WI38 (cell line): ENCODE results near the gene UGT1A5.

ENCODE experiments used
- H3K4me3 ChIP-seq: 2 replicates; pipeline ENCODE4 v1.5.1; 2011; ENCODE audit warnings: low read depth, mild to moderate bottlenecking, control low read depth, low read length
- TF ChIP-seq, protein P1 (sequence below): IDR thresholded peaks from 2 replicates; pipeline ENCODE4 v1.5.1; 2012; ENCODE audit warnings: low read depth, mild to moderate bottlenecking, control low read depth, low read length

UGT1A5 gene

DNA sequence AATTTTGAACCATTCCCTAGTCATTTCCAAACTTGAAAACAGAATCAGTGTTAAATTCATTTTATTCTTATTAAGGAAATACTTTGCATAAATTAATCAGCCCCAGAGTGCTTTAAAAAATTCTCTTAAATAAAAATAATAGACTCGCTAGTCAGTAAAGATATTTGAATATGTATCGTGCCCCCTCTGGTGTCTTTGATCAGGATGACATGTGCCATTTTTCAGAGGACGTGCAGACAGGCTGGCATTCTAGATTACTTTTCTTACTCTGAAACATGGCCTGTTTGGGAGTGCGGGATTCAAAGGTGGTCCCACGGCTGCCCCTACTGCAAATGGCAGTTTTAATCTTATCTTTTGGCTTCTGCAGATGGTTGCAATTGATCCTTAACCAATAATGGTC is 59.9 kb downstream of the UGT1A5 start:
- no peak overlapping the region for H3K4me3 ChIP-seq
- TF ChIP-seq, protein P1, sequence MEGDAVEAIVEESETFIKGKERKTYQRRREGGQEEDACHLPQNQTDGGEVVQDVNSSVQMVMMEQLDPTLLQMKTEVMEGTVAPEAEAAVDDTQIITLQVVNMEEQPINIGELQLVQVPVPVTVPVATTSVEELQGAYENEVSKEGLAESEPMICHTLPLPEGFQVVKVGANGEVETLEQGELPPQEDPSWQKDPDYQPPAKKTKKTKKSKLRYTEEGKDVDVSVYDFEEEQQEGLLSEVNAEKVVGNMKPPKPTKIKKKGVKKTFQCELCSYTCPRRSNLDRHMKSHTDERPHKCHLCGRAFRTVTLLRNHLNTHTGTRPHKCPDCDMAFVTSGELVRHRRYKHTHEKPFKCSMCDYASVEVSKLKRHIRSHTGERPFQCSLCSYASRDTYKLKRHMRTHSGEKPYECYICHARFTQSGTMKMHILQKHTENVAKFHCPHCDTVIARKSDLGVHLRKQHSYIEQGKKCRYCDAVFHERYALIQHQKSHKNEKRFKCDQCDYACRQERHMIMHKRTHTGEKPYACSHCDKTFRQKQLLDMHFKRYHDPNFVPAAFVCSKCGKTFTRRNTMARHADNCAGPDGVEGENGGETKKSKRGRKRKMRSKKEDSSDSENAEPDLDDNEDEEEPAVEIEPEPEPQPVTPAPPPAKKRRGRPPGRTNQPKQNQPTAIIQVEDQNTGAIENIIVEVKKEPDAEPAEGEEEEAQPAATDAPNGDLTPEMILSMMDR, result no peak

GRCh38 chr2:233773854-233774253 is 61.1 kb downstream of the UGT1A5 start:
- no peak overlapping the region for H3K4me3 ChIP-seq
- TF ChIP-seq, protein P1, result no peak

DNA sequence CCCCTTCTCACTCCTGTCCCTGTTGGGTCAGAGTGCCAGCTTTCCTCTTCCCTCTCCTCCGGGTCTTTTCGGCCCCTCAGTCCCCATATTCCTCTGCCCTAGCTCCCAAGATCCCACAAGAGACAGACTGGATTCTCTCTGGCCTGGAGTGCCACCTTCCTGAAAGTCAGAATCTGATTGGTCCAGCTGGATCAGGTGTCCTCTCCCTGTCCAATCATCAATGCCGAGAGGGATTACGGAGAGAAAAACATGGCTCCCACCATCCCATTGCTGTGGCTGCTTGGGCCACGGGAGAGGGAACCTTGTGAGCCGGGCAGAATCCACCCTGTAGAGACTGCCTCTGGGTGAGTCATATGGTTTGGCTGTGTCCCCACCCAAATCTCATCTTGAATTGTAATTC is 62.7 kb downstream of the UGT1A5 start:
- TF ChIP-seq, protein P1, result no peak
- H3K4me3 ChIP-seq, result no peak overlapping the region

DNA sequence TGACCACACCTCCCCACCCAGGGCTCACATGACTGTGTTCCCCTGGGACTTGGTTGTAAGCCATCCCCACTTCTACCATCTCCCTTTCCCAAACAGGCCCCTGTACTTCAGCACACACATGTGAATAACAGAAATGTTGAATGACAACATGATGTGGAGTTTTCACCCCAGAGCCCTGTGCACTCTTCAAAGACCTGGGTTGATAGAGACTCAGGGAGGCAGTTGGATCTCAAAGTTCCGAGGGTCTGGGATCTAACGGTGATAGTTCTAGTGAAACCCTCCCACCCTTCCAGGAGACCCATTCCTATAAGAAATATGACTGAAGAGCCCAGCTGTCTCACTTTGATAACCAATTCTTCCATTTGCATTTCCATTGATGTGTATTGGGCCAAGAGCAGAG is 65.3 kb downstream of the UGT1A5 start, which contains the start of gene MROH2A:
Gene MROH2A, plus strand, starts transcription at position 301 of the 400 bp plus-strand sequence. CDS start 1,029 bp downstream, outside the sequence.
- TF ChIP-seq, protein P1, result no peak
- H3K4me3 ChIP-seq, result no peak within 1 kb of the TSS

- TF ChIP-seq, protein P1, result no peak
Measured at GRCh38 chr2:233779722-233780121, 67.0 kb downstream of the UGT1A5 start.

DNA sequence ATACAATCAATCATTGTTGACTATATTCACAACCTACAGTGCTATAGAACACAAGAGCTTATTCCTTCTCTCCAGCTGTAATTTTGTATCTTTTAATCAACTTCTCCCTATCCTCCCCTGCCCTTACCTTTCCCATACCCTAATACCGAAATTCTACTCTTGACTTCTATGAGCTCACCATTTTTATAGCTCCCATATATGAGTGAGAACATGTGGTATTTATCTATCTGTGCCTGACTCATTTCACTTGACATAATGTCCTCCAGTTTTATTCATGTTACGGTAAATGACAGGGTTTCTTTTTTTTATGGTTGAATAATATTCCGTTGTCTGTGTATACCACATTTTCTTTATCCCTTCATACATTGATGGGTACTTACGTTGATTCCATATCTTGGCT is 68.1 kb downstream of the UGT1A5 start:
- TF ChIP-seq, protein P1, result no peak
- no peak overlapping the region for H3K4me3 ChIP-seq

More at GRCh38 chr2:233779722-233780121, 67.0 kb downstream of the UGT1A5 start:
- no peak overlapping the region for H3K4me3 ChIP-seq

DNA sequence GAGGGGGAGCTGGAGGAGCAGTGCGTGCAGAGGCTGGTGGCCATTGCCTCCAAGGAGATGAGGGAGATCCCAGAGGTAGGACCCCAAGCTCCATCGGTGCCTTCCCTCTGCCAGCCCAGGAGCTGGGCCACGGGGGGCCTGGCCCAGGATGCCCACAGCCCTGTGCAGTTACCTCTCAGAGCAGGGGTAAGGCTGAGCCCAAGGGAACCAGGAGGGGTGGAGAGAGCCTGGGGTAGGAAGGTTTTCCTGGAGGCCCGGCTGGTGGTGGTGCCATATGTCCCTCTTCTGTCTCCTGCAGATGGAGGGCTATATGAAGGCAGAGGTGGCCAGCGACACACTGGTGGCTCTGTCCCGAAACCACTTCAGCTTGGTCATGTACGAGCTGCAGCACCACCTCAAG is 76.8 kb downstream of the UGT1A5 start:
- TF ChIP-seq, protein P1, result no peak
- H3K4me3 ChIP-seq, result no peak overlapping the region
